Brain microvascular endothelial cell (primary cell): ENCODE data around the gene COPS7A.
"Not testable (repeated sequence)": the region's sequence is repeated elsewhere in the genome, so short reads cannot be mapped to it uniquely, and the experiment has no call there.

Source experiments
- DNase-seq: peaks from one replicate; pipeline ENCODE4 v3.0.0-alpha.2; 2020
- H3K27ac ChIP-seq: fragments of 250-450 bp; sonication (Bioruptor Pico); 2 replicates; pipeline ENCODE4 v1.5.1; 2020; ENCODE audit warnings: mild to moderate bottlenecking, moderate library complexity
- H3K27me3 ChIP-seq: fragments of 250-450 bp; sonication (Bioruptor Pico); replicated peaks from 2 replicates; pipeline ENCODE4 v1.5.1; 2020; ENCODE audit warnings: mild to moderate bottlenecking
- H3K36me3 ChIP-seq: fragments of 250-450 bp; sonication (Bioruptor Pico); replicated peaks from 2 replicates; pipeline ENCODE4 v1.5.1; 2020; ENCODE audit warnings: mild to moderate bottlenecking
- H3K4me3 ChIP-seq: 2 replicates; pipeline ENCODE4 v1.5.1; 2011; ENCODE audit warnings: low read depth, mild to moderate bottlenecking, control low read depth, low read length, moderate library complexity
- CTCF ChIP-seq: IDR thresholded peaks from 2 replicates; pipeline ENCODE4 v1.5.1; 2011; ENCODE audit warnings: low read depth, mild to moderate bottlenecking, moderate library complexity, low read length, control low read depth, inconsistent platforms; ENCODE audit errors: missing control alignments
- in situ Hi-C: cut with HindIII; loops from 2 replicates; pipeline ENCODE4 v1.10.0; 2017; ENCODE audit warnings: low sequenced_read_pairs, low pct_ligation_motif_present

The COPS7A gene

GRCh38 chr12:6742834-6743233 is 19.0 kb downstream of the COPS7A start:
- DNase-seq: no peak
- Histone ChIP-seq H3K36me3 (peaks cover 16% of the 10 kb centered on the region), H3K27ac (no peak overlapping the region), H3K4me3 (no peak overlapping the region), H3K27me3 (no peaks in the 10 kb centered on the region)
- in situ Hi-C loops: no loop called here
- TF ChIP-seq CTCF: no peak

GRCh38 chr12:6743300-6743699 is 19.5 kb downstream of the COPS7A start:
- H3K27ac ChIP-seq, DNase-seq, H3K4me3 ChIP-seq, H3K27me3 ChIP-seq, in situ Hi-C loops: not testable (repeated sequence)
- peaks cover 21% of the 10 kb centered on the region for H3K36me3 ChIP-seq

GRCh38 chr12:6745741-6746525 is 22.1 kb downstream of the COPS7A start:
- no peak for TF ChIP-seq CTCF
- Histone ChIP-seq H3K36me3 (peaks cover 46% of the 10 kb centered on the region), H3K27me3 (no peaks in the 10 kb centered on the region), H3K27ac (no peak overlapping the region), H3K4me3 (no peak overlapping the region)
- in situ Hi-C loops: no loop called here
- no peak for DNase-seq

- no peaks in the 10 kb centered on the region for H3K27me3 ChIP-seq
- H3K4me3 ChIP-seq: no peak overlapping the region
- in situ Hi-C loops: no loop called here
- TF ChIP-seq CTCF: no peak
- peaks cover 55% of the 10 kb centered on the region for H3K36me3 ChIP-seq
- no peak overlapping the region for H3K27ac ChIP-seq
- DNase-seq: no peak
These were observed 23.4 kb downstream of the COPS7A start for GRCh38 chr12:6747216-6747615.

- H3K4me3 ChIP-seq: no peak overlapping the region
- no peak overlapping the region for H3K27ac ChIP-seq
- TF ChIP-seq CTCF: no peak
- in situ Hi-C loops: no loop called here
- peaks cover 55% of the 10 kb centered on the region for H3K36me3 ChIP-seq
- no peak for DNase-seq
- H3K27me3 ChIP-seq: no peaks in the 10 kb centered on the region
These were observed 24.9 kb downstream of the COPS7A start for GRCh38 chr12:6748761-6749160.

- H3K27me3 ChIP-seq: no peaks in the 10 kb centered on the region
- no peak overlapping the region for H3K4me3 ChIP-seq
- no peak for DNase-seq
- no peak overlapping the region for H3K27ac ChIP-seq
- no peak for TF ChIP-seq CTCF
- in situ Hi-C loops: no loop called here
- H3K36me3 ChIP-seq: peaks cover 53% of the 10 kb centered on the region
These were observed 26.7 kb downstream of the COPS7A start for GRCh38 chr12:6750506-6750905.
